ENCODE measurements around the gene APOBR. TPM values are rescaled to one million over a fixed set of nuclear protein-coding genes. Genes with fewer than 3 reads are reported as not detected.

APOBR gene
- total and polyA plus RNA-seq, 2 of the 13 experiments (the other 11 are each of a cell fraction or from before 2014, with no cell fraction given), result 0.03 TPM; not detected in 1

- 0 out of 2 replicates have a peak, but pooled peaks have one; percentile 12 for TF ChIP-seq ZBTB40 (IDR thresholded peaks at IDR 0.05)
- no peak for TF ChIP-seq ZBTB40 (CRISPR knock-in tag; IDR thresholded peaks at IDR 0.05)
- TF ChIP-seq ZNF773 (CRISPR knock-in tag; IDR thresholded peaks at IDR 0.05; ENCODE audit: borderline replicate concordance), result no peak
- no peak for TF ChIP-seq THAP7 (CRISPR knock-in tag; IDR thresholded peaks at IDR 0.05)
- no peak for TF ChIP-seq ZNF512B (CRISPR knock-in tag; IDR thresholded peaks at IDR 0.05; ENCODE audit: borderline replicate concordance)
- TF ChIP-seq ZKSCAN5 (CRISPR knock-in tag; IDR thresholded peaks at IDR 0.05), result no peak
- TF ChIP-seq ZNF33B (CRISPR knock-in tag; IDR thresholded peaks at IDR 0.05), result no peak
- TF ChIP-seq ZNF282 (IDR thresholded peaks at IDR 0.05; ENCODE audit: partially characterized antibody), result peak; percentile 51
- TF ChIP-seq HDAC1 (CRISPR knock-in tag; IDR thresholded peaks at IDR 0.05), result no peak
- TF ChIP-seq ZSCAN9 (CRISPR knock-in tag; IDR thresholded peaks at IDR 0.05; ENCODE audit: borderline replicate concordance), result no peak
- no peak for TF ChIP-seq ZNF777 (CRISPR knock-in tag; IDR thresholded peaks at IDR 0.05)
- no peak for TF ChIP-seq ZGPAT (CRISPR knock-in tag; IDR thresholded peaks at IDR 0.05)
- no peak for TF ChIP-seq ZNF33A (CRISPR knock-in tag; IDR thresholded peaks at IDR 0.05; ENCODE audit: borderline replicate concordance)
- TF ChIP-seq TOPORS (CRISPR knock-in tag; IDR thresholded peaks at IDR 0.05), result no peak
- no peak for TF ChIP-seq KLF11 (CRISPR knock-in tag; IDR thresholded peaks at IDR 0.05)
- TF ChIP-seq SRSF4 (IDR thresholded peaks at IDR 0.05; ENCODE audit: low read depth, low read length, poor library complexity, severe bottlenecking), result no peak
- TF ChIP-seq GATAD2A (CRISPR knock-in tag; IDR thresholded peaks at IDR 0.05), result no peak
- TF ChIP-seq ZNF10 (CRISPR knock-in tag; IDR thresholded peaks at IDR 0.05; ENCODE audit: borderline replicate concordance, low read depth), result no peak
Observed at GRCh38 chr16:28502290-28502689, 7.8 kb downstream of the APOBR start (continued).

Measured in HepG2 (cell line).